T-helper 22 cell (primary cell): ENCODE results near the gene ADGRD1.
"Not testable (repeated sequence)": the region's sequence is repeated elsewhere in the genome, so short reads cannot be mapped to it uniquely, and the experiment has no call there.

Experiments used
- DNase-seq: peaks from one replicate; pipeline ENCODE4 v3.0.0-alpha.2; 2020; ENCODE audit warnings: low read depth

ADGRD1 gene

DNA sequence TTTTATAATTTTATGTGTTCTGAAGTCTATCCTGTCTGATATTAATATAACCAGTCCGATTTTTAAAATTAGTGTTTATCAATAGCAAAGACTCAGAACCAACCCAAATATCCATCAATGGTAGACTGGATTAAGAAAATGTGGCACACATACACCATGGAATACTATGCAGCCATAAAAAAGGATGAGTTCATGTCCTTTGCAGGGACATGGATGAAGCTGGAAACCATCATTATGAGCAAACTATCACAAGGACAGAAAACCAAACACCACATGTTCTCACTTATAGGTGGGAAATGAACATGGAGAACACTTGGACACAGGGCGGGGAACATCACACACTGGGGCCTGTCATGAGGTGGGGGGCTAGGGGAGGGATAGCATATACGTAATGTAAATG lies 16.2 kb upstream of the ADGRD1 start:
- not testable (repeated sequence) for DNase-seq

- no peak for DNase-seq
These were observed 15.5 kb upstream of the ADGRD1 start for GRCh38 chr12:130938186-130938585.

GRCh38 chr12:130944878-130945277 lies 8.8 kb upstream of the ADGRD1 start:
- DNase-seq: no peak

GRCh38 chr12:130945786-130946492 lies 7.8 kb upstream of the ADGRD1 start:
- no peak for DNase-seq

GRCh38 chr12:130947028-130947613 lies 6.6 kb upstream of the ADGRD1 start:
- no peak for DNase-seq

- DNase-seq: no peak
These were observed 5.6 kb upstream of the ADGRD1 start for GRCh38 chr12:130948136-130948535.

GRCh38 chr12:130948751-130949150 lies 5.0 kb upstream of the ADGRD1 start:
- DNase-seq: no peak

DNA sequence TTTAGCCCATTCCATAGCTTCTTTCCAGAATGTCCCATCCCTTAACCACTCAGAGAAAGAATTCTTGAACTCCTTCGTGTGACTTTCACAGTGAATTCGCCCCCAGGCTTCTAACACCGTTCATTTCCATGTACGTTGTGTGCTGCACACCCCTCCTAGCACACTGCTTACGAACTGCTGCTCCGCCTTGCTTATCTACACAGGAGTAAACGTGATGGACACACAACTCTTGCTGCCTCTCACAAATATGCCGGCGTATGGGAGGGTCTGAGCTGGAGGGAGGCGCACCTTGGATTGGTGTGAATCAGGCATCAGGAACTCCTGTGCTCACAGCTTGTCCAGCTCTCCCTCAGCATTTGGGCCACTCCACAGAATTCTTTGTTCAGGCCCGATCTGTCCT lies 3.9 kb upstream of the ADGRD1 start:
- DNase-seq: no peak

- DNase-seq: no peak
These were observed 2.1 kb upstream of the ADGRD1 start for GRCh38 chr12:130951636-130952035.

DNA sequence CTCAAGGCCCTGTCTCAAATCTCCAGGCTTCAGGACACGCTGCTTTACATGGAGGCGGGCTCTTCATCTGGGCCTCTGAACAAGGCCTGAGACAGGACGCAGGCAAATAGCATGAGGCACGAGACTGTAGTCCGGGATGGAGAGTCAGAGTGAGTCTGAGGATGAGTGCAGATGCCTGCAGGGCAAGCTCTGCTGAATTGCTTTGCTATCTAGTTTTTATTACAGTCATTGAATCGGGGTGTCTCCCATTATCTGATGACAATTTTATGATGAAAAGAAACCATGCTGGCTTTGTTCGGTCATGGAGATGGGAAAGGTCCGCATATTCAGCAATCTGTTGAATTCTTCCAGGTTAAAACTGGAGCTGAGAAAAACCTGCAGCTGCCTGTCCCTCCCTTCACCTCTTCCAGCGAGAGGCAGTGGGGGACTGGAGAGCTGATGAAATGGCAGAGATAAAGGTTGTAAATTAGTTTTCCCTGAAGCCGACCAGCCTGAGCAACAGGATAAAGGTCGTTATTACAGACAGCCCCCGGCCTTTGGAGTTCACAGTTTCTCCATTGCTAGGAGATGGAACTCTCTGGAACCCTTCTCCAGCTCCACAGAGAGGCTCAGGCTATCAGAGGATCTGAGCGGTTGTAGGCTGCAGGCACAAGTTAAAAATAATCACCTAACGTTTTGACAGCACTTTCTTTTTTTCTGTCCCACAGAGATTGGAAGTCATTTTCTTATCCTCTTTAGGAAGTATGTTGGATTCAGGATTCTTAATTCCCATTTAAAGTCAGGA lies 1.3 kb upstream of the ADGRD1 start:
- no peak for DNase-seq

GRCh38 chr12:130954544-130954831 lies 781 bp downstream of the ADGRD1 start:
- DNase-seq: no peak

DNA sequence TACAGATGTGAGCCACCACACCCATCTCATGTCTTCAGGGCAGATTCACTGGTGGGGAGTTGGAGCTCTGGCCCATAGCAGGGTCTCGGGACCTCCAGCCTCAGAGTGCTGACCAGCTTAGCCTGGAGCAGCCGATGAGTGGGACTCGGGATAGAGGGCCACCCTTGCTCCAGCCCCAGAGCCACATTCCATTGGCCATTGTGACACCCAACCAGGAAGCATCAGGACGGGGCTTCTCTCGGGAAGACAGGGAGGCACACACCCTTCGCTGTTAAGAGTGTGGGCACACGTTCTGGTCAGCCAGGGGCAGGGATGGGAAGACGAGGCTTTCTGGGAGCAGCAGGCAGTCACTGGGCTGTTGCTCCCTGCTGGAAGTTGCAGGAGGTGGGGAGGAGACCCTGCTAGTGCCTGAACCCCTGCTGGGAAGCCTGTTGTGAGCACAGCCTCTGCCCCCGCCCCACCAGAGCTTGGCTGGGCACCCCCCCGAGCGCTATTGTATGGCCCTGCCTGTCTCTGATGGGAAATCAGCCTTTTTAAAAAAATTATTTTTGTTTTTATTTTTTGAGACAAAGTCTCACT lies 1.6 kb downstream of the ADGRD1 start:
- no peak for DNase-seq

DNA sequence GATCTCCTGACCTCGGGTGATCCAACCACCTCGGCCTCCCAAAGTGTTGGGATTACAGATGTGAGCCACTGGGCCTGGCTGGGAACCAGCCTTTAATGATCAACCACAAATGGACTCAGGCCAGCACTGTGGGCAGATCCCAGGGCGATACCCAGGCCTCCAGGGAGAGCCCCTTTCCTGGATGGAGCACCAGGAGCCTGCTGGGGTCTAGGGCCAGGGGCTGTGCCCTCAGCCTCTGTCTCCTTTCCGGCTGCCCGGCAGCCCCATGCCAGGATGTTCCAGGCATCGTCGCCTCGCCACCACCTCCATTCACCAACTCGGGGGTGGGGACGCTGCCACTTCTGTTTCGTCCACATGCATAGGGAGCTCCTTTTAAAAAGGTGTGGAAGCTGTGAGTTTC lies 2.3 kb downstream of the ADGRD1 start:
- DNase-seq: no peak

GRCh38 chr12:130956456-130957303 lies 3.0 kb downstream of the ADGRD1 start:
- DNase-seq: no peak

DNA sequence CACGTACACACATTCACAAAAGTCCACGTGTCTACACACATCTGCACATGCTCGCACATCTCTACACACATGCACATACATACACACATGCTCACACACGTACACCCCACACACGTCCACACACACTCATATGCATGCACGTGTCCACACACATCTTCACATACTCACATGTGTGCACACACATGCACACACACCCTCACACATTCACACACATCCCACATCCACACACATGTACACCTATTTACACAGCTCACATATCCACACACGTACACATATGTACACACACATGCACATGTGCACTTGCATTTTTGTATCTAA lies 3.6 kb downstream of the ADGRD1 start:
- no peak for DNase-seq

DNA sequence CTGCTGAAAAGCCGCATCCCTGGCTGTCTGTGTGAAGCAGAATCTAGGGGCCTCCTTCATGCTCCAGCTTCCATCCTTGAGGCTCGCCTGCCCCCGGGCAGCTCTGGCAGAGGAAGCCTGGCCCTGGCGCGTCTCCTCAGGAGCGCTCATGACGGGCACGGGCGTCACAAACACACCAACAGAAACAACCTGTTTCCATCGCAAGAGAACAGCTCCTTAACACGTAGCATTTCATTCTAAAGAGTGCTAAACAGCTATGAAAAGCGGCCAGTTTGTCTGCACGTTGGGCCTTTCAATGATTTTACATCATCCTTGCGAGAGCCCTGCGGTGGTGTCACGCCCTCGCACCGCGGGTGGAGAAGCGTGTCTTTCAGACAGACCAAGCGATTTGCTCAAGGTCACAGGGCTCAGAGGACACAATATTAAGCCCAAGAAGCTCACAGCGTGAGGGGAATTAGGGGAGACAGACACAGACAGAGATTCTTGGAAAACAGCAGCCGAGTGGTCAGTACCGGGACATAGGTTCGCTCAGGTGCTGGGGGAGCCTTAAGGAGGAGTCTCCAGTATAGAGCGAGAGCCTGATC lies 4.9 kb downstream of the ADGRD1 start:
- DNase-seq: no peak

DNA sequence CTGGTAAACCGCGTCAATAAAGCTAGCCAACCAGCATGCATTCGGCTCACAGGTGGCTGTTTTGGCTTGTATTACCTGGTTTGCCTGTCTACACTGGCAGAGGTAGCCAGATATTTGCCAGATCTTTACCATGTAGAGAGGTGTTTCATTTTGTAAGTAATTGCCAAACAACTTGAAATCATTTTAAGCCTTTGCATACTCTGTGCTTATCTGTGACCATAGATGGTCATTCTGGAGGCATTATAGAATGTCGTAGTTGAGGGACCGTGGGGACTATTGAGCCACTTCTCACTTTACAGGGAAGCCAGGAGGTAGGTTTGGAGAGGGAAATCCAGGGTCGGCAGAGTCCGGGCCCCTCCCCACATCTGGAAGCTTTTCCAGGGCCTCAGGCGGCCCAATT lies 5.9 kb downstream of the ADGRD1 start:
- DNase-seq: no peak

- no peak for DNase-seq
These were observed 6.4 kb downstream of the ADGRD1 start for GRCh38 chr12:130960058-130960457.

- no peak for DNase-seq
These were observed 7.1 kb downstream of the ADGRD1 start for GRCh38 chr12:130960787-130961186.

DNA sequence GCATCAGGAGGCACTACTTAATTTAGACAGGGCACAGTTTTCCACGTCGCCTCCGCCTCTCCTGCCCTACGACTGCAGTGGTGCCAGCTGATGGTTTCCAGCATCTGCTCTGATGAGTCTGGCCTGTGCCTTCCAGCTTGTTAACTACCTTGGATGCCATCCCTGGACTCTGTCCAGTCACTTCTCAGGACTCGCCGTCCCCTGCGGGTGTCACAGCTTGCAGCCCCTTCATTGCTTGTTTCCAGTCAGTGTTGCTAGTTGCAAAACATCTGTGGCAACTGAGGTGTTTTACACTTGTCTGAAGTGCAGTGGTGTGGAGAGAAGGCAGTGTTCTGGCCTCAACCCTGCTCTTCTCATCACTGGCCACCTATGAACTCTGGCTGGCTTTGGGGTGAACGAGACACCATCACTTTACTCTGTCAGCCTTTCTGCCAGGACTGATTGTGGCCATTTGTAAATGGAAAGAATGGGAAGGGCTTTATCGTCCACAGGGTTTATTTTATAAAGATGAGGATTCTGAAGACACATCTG lies 8.3 kb downstream of the ADGRD1 start:
- DNase-seq: no peak

- no peak for DNase-seq
These were observed 11.5 kb downstream of the ADGRD1 start for GRCh38 chr12:130965214-130965613.

DNA sequence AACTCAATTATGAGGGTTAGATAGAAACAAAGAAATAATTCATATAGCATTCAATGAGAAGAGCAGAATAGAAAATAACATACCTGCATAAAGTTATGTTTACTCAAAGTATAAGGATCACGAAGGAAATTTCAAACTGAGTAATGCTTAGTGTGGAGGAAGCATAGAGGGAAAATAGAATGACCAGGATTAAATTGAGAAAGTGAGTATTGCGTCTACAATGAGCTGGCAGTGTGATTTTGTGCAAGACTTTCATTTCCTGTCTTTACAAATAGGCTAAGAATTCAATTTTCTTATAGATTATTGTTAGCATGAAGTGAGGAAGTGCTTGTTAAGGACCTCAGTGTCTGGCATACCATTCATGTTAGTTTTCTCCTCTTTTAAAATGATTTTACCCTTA lies 12.0 kb downstream of the ADGRD1 start:
- no peak for DNase-seq
